MCF 10A (cell line): ENCODE data around the gene RBBP5. TPM values are rescaled to one million over a fixed set of nuclear protein-coding genes. Genes with fewer than 3 reads are reported as not detected.

ENCODE experiments used
- BruUV-seq: library from RNA; stranded (reverse); fragments of 400-500 nt; replicated peaks from 2 replicates; lab custom pipeline; 2021; lab: Mats Ljungman, UMichigan
- CTCF ChIA-PET: fragments of 300-600 bp; sonication (Branson Sonifier 250); formaldehyde crosslinking; extraction: SDS; loops from one replicate; lab custom pipeline; 2021; ENCODE audit warnings: antibody characterized with exemption, inconsistent platforms; lab: Yijun Ruan, JAX
- POLR2A ChIA-PET: fragments of 300-600, 350-650 bp; sonication (Branson Sonifier 250); formaldehyde crosslinking; extraction: SDS; loops from one replicate; lab custom pipeline; 2020; ENCODE audit warnings: antibody characterized with exemption, inconsistent platforms; lab: Yijun Ruan, JAX
- DNase-seq: peaks from one replicate; pipeline ENCODE4 v3.0.0-alpha.2; 2018; ENCODE audit not compliant: unreplicated experiment
- H3K27ac Mint-ChIP-seq: one replicate; pipeline ENCODE4 v1.8.0; 2022; ENCODE audit warnings: mild to moderate bottlenecking, low read depth, mixed read lengths; ENCODE audit not compliant: unreplicated experiment
- H3K27me3 Mint-ChIP-seq: one replicate; pipeline ENCODE4 v1.8.0; 2022; ENCODE audit warnings: mixed read lengths; ENCODE audit not compliant: insufficient read depth, unreplicated experiment
- H3K36me3 Mint-ChIP-seq: one replicate; pipeline ENCODE4 v1.8.0; 2022; ENCODE audit warnings: mild to moderate bottlenecking, moderate library complexity, mixed read lengths; ENCODE audit not compliant: insufficient read depth, unreplicated experiment
- H3K4me1 Mint-ChIP-seq: one replicate; pipeline ENCODE4 v1.8.0; 2022; ENCODE audit warnings: mixed read lengths; ENCODE audit not compliant: insufficient read depth, unreplicated experiment
- H3K4me3 Mint-ChIP-seq: one replicate; pipeline ENCODE4 v1.8.0; 2022; ENCODE audit warnings: mild to moderate bottlenecking, moderate library complexity, mixed read lengths; ENCODE audit not compliant: unreplicated experiment
- H3K9me3 Mint-ChIP-seq: one replicate; pipeline ENCODE4 v1.8.0; 2022; ENCODE audit warnings: mixed read lengths; ENCODE audit not compliant: unreplicated experiment
- intact Hi-C: fragments of 100-400 bp; cut with micrococcal nuclease; formaldehyde crosslinking; loops from 2 replicates; pipeline ENCODE4 v1.14.1; 2022
- total RNA-seq: library from RNA; stranded (reverse); gene quantifications from 2 replicates; pipeline ENCODE4 v1.2.3, GENCODE V29; 2022
- TF ChIP-seq, protein P1 (sequence below): fragments of 200-600 bp; IDR thresholded peaks from one replicate; pipeline ENCODE4 v1.8.0; 2022; ENCODE audit warnings: antibody characterized with exemption, mild to moderate bottlenecking; ENCODE audit not compliant: unreplicated experiment

The RBBP5 gene
- total RNA-seq, 1 experiment from 2014 or later = 24.8 TPM

DNA sequence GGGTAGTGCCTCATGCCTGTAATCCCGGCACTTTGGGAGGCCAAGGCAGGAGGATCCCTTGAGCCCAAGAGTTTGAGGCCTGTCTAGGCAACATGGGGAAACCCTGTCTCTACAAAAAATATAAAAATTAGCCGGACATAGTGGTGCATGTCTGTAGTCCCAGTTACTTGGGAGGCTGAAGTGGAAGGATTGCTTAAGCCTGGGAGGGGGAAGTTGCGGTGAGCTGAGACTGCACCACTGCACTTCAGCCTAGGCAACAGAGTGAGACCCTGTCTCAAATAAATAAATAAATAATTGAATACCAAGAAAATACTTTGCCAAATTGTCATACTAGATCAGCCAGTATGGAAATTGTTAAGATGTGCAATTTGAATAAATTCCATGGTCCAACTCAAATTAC is 5.9 kb upstream of the RBBP5 start:
- no peak for DNase-seq
- no peaks in the 10 kb centered on the region for H3K9me3 Mint-ChIP-seq
- TF ChIP-seq, protein P1, sequence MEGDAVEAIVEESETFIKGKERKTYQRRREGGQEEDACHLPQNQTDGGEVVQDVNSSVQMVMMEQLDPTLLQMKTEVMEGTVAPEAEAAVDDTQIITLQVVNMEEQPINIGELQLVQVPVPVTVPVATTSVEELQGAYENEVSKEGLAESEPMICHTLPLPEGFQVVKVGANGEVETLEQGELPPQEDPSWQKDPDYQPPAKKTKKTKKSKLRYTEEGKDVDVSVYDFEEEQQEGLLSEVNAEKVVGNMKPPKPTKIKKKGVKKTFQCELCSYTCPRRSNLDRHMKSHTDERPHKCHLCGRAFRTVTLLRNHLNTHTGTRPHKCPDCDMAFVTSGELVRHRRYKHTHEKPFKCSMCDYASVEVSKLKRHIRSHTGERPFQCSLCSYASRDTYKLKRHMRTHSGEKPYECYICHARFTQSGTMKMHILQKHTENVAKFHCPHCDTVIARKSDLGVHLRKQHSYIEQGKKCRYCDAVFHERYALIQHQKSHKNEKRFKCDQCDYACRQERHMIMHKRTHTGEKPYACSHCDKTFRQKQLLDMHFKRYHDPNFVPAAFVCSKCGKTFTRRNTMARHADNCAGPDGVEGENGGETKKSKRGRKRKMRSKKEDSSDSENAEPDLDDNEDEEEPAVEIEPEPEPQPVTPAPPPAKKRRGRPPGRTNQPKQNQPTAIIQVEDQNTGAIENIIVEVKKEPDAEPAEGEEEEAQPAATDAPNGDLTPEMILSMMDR = no peak
- no peak overlapping the region for H3K27ac Mint-ChIP-seq
- peaks cover 5% of the 10 kb centered on the region for H3K4me1 Mint-ChIP-seq
- no peak overlapping the region for H3K4me3 Mint-ChIP-seq
- H3K27me3 Mint-ChIP-seq = no peaks in the 10 kb centered on the region
- CTCF ChIA-PET = interaction anchor here (1.0 to 11.5 kb wide), 4 partner anchors 11 to 128 kb away, joined by 3 to 231 read pairs (median 44); no protein-coding TSS in a partner anchor
- POLR2A ChIA-PET = interaction anchor here (0.7 to 1.6 kb wide), 2 partner anchors 17 to 128 kb away, joined by 3 to 4 read pairs; no protein-coding TSS in a partner anchor
- intact Hi-C loops = no loop called here
- no TSS peak for BruUV-seq
- no peaks in the 10 kb centered on the region for H3K36me3 Mint-ChIP-seq

- H3K4me1 Mint-ChIP-seq = peaks cover 11% of the 10 kb centered on the region
- BruUV-seq = no TSS peak
- peaks cover 6% of the 10 kb centered on the region for H3K36me3 Mint-ChIP-seq
- CTCF ChIA-PET = interaction anchor here (0.6 to 11.5 kb wide), 7 partner anchors 10 to 586 kb away, joined by 3 to 231 read pairs (median 5); no protein-coding TSS in a partner anchor
- POLR2A ChIA-PET = interaction anchor here (1.0 kb wide), 1 partner anchor 51 kb away, joined by 3 read pairs; no protein-coding TSS in a partner anchor
- H3K4me3 Mint-ChIP-seq = no peak overlapping the region
- no peaks in the 10 kb centered on the region for H3K27me3 Mint-ChIP-seq
- DNase-seq = no peak
- TF ChIP-seq, protein P1 = no peak
- H3K27ac Mint-ChIP-seq = no peak overlapping the region
- intact Hi-C loops = loop anchor here (5.0 kb wide), 2 partner anchors 52 to 198 kb away; partner anchors contain the start of gene NUAK2
- H3K9me3 Mint-ChIP-seq = no peaks in the 10 kb centered on the region
Measured at GRCh38 chr1:205124726-205125125, 2.9 kb upstream of the RBBP5 start.

GRCh38 chr1:205122489-205122882 is 708 bp upstream of the RBBP5 start:
- no peaks in the 10 kb centered on the region for H3K9me3 Mint-ChIP-seq
- DNase-seq = no peak
- H3K4me3 Mint-ChIP-seq = peak overlapping the region; percentile 96
- TF ChIP-seq, protein P1 = no peak
- H3K4me1 Mint-ChIP-seq = peaks cover 11% of the 10 kb centered on the region
- intact Hi-C loops = loop anchor here (1.0 to 5.0 kb wide), 8 partner anchors 19 to 200 kb away; partner anchors contain the start of genes DSTYK and NUAK2
- ChIA-PET CTCF (interaction anchor here (0.6 to 11.5 kb wide), 35 partner anchors 11 to 536 kb away, joined by 3 to 231 read pairs (median 4); partner anchors contain the start of genes DSTYK and TMCC2), POLR2A (interaction anchor here (0.6 to 4.8 kb wide), 30 partner anchors 9 to 802 kb away, joined by 3 to 71 read pairs (median 7); partner anchors contain the start of genes DSTYK, ELK4, TMCC2 and TMEM81)
- peaks cover 18% of the 10 kb centered on the region for H3K36me3 Mint-ChIP-seq
- no peaks in the 10 kb centered on the region for H3K27me3 Mint-ChIP-seq
- peak overlapping the region; percentile 100 for H3K27ac Mint-ChIP-seq
- BruUV-seq = TSS peak; percentile 88

DNA sequence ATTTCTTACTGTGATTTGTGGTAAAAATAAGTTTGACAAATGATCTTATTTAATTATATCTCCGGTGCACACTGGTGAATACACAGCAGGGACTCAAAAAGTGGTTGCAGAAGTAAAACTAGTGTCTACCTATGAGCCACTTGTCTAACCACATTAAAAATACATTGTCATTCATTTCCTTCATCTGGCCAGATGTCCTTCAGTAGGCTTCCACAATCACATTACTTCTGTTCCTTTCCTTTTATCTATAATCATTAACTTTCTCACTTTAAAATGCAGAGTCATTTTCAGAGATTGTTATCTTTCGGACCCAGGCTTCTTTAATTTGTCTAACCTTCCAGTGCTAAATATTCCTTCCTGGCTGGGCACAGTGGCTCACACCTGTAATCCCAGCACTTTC is 3.0 kb downstream of the RBBP5 start:
- H3K27me3 Mint-ChIP-seq = no peaks in the 10 kb centered on the region
- peaks cover 39% of the 10 kb centered on the region for H3K36me3 Mint-ChIP-seq
- no TSS peak for BruUV-seq
- no peak for DNase-seq
- no peak overlapping the region for H3K4me3 Mint-ChIP-seq
- intact Hi-C loops = no loop called here
- CTCF ChIA-PET = interaction anchor here (0.6 to 11.5 kb wide), 6 partner anchors 9 to 1813 kb away, joined by 3 to 231 read pairs (median 8); no protein-coding TSS in a partner anchor
- POLR2A ChIA-PET = interaction anchor here (1.3 to 1.6 kb wide), 3 partner anchors 13 to 26 kb away, joined by 3 to 5 read pairs (median 4); no protein-coding TSS in a partner anchor
- peaks cover 11% of the 10 kb centered on the region for H3K4me1 Mint-ChIP-seq
- H3K9me3 Mint-ChIP-seq = no peaks in the 10 kb centered on the region
- peak overlapping the region; percentile 3 for H3K27ac Mint-ChIP-seq
- TF ChIP-seq, protein P1 = no peak
